ENCODE results near the gene TUBD1.

GRCh38 chr17:59815965-59816364 lies 76.8 kb downstream of the TUBD1 start:
- no peak for TF ChIP-seq CTCF (IDR thresholded peaks at IDR 0.05; ENCODE audit: low read depth, low read length, missing input control)
- no peak for TF ChIP-seq REST (IDR thresholded peaks at IDR 0.05)

All from liver (tissue), 2 donors.